ENCODE results near the gene HOXB5.

HOXB5 gene

GRCh38 chr17:48593126-48593829 is at the start of gene HOXB5:
HOXB5 (minus strand) TSS chr17:48593779; CDS start chr17:48593682, 97 bp downstream.
- peak; percentile 7; the same call in 2 of the 3 replicates for ATAC-seq
- TF ChIP-seq CSDC2 (CRISPR knock-in tag; IDR thresholded peaks at IDR 0.05) (peak; percentile 98; the same call in 1 of the 2 replicates), ZNF8 (CRISPR knock-in tag; IDR thresholded peaks at IDR 0.05) (no peak)
- TF ChIP-seq, protein P1, sequence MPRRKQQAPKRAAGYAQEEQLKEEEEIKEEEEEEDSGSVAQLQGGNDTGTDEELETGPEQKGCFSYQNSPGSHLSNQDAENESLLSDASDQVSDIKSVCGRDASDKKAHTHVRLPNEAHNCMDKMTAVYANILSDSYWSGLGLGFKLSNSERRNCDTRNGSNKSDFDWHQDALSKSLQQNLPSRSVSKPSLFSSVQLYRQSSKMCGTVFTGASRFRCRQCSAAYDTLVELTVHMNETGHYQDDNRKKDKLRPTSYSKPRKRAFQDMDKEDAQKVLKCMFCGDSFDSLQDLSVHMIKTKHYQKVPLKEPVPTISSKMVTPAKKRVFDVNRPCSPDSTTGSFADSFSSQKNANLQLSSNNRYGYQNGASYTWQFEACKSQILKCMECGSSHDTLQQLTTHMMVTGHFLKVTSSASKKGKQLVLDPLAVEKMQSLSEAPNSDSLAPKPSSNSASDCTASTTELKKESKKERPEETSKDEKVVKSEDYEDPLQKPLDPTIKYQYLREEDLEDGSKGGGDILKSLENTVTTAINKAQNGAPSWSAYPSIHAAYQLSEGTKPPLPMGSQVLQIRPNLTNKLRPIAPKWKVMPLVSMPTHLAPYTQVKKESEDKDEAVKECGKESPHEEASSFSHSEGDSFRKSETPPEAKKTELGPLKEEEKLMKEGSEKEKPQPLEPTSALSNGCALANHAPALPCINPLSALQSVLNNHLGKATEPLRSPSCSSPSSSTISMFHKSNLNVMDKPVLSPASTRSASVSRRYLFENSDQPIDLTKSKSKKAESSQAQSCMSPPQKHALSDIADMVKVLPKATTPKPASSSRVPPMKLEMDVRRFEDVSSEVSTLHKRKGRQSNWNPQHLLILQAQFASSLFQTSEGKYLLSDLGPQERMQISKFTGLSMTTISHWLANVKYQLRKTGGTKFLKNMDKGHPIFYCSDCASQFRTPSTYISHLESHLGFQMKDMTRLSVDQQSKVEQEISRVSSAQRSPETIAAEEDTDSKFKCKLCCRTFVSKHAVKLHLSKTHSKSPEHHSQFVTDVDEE (CRISPR knock-in tag; IDR thresholded peaks at IDR 0.05): peak; percentile 99

DNA sequence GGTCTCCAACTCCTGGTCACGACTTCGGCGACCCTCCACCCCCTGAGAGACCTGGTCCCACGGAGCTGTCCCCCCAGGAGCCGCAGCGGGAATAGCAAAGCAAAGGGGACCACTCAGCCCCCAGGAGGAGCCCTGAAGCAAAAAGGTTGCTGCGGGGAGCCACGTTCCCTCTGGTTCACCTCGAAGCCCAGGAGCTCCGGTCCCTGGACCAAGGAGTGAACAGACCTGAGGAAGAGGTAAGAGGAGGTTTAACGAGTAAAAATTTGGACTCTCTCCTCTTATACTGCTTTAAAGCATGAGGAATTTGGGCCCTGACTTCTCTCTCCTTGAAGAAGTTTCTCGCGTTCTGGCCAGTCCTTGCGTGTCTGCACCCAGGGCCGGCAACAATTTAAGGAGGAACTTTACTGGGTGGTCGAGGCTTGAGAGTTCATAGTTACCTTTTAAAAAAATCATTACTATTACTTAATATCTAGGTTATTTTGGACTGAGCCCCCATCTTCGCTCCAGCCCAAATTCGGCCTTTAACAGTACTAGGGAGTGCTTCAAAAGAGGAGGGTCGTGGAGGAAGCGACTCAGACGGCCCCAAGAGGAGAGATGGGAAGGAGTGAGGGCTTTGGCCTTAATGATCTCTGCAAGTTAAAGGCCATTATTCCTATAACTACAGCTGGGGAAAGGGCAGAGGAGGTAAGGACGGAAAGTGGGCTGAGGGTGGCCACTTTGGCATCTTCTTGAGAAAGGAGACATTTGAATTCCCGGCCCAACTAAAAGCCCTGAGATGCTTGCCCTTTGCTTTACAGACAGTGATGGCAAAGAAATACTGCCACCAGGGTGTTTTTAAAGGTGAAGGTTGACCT is 49.5 kb upstream of the HOXB5 start:
- no peak for ATAC-seq
- TF ChIP-seq, protein P1 (CRISPR knock-in tag; IDR thresholded peaks at IDR 0.05): no peak
- no peak for TF ChIP-seq ZFP30 (CRISPR knock-in tag; IDR thresholded peaks at IDR 0.05)
- TF ChIP-seq, protein P2, sequence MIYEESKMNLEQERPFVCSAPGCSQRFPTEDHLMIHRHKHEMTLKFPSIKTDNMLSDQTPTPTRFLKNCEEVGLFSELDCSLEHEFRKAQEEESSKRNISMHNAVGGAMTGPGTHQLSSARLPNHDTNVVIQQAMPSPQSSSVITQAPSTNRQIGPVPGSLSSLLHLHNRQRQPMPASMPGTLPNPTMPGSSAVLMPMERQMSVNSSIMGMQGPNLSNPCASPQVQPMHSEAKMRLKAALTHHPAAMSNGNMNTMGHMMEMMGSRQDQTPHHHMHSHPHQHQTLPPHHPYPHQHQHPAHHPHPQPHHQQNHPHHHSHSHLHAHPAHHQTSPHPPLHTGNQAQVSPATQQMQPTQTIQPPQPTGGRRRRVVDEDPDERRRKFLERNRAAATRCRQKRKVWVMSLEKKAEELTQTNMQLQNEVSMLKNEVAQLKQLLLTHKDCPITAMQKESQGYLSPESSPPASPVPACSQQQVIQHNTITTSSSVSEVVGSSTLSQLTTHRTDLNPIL (CRISPR knock-in tag; IDR thresholded peaks at IDR 0.05; ENCODE audit: low read depth): no peak
- TF ChIP-seq ISL1 (CRISPR knock-in tag; IDR thresholded peaks at IDR 0.05): no peak
- TF ChIP-seq, protein P3, sequence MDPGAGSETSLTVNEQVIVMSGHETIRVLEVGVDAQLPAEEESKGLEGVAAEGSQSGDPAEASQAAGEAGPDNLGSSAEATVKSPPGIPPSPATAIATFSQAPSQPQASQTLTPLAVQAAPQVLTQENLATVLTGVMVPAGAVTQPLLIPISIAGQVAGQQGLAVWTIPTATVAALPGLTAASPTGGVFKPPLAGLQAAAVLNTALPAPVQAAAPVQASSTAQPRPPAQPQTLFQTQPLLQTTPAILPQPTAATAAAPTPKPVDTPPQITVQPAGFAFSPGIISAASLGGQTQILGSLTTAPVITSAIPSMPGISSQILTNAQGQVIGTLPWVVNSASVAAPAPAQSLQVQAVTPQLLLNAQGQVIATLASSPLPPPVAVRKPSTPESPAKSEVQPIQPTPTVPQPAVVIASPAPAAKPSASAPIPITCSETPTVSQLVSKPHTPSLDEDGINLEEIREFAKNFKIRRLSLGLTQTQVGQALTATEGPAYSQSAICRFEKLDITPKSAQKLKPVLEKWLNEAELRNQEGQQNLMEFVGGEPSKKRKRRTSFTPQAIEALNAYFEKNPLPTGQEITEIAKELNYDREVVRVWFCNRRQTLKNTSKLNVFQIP (CRISPR knock-in tag; IDR thresholded peaks at IDR 0.05; ENCODE audit: borderline replicate concordance, low read depth): no peak

- ATAC-seq: no peak
Measured at GRCh38 chr17:48642059-48642842, 48.7 kb upstream of the HOXB5 start.

More at GRCh38 chr17:48642059-48642842, 48.7 kb upstream of the HOXB5 start:
- TF ChIP-seq, protein P1 (CRISPR knock-in tag; IDR thresholded peaks at IDR 0.05): no peak
- TF ChIP-seq TOX (CRISPR knock-in tag; IDR thresholded peaks at IDR 0.05; ENCODE audit: borderline replicate concordance) (no peak), ZNF8 (CRISPR knock-in tag; IDR thresholded peaks at IDR 0.05) (no peak), ZNF565 (CRISPR knock-in tag; conservative IDR thresholded peaks at IDR 0.05; ENCODE audit: low read depth) (no peak), GLIS3 (CRISPR knock-in tag; IDR thresholded peaks at IDR 0.05) (no peak), ARNTL (CRISPR knock-in tag; IDR thresholded peaks at IDR 0.05; ENCODE audit: borderline replicate concordance, low read depth) (no peak), SNAI2 (CRISPR knock-in tag; IDR thresholded peaks at IDR 0.05) (no peak)
- TF ChIP-seq, protein P3 (CRISPR knock-in tag; IDR thresholded peaks at IDR 0.05; ENCODE audit: borderline replicate concordance, low read depth): no peak
